Transverse colon (tissue), 4 donors: ENCODE results near the gene MAN2A1. TPM values are rescaled to one million over a fixed set of nuclear protein-coding genes. Genes with fewer than 3 reads are reported as not detected.
A peak's percentile ranks its signal among the peaks of the same experiment; 100 is the strongest.

Experiments
- DNase-seq: peaks from one replicate; pipeline ENCODE4 v3.0.0-alpha.2; 2019
- H3K27ac ChIP-seq, 4 donors: fragments of 200-600 bp; sonication (generic); 2 replicates each; pipeline ENCODE4 v1.5.1; 2016 to 2018; ENCODE audit warnings: inconsistent platforms in 4 of 4
- H3K27me3 ChIP-seq: fragments of 200-600 bp; sonication (generic); 2 replicates; pipeline ENCODE4 v1.5.1; 2017; ENCODE audit warnings: inconsistent platforms
- H3K36me3 ChIP-seq, 4 donors: fragments of 200-600 bp; sonication (generic); 2 replicates each; pipeline ENCODE4 v1.5.1; 2017 to 2019; ENCODE audit warnings: inconsistent platforms in 4 of 4
- H3K4me1 ChIP-seq, 4 donors: fragments of 200-600 bp; sonication (generic); 2 replicates each; pipeline ENCODE4 v1.5.1; 2017 to 2020; ENCODE audit warnings: inconsistent platforms in 4 of 4
- H3K4me3 ChIP-seq, 4 donors: fragments of 200-600 bp; sonication (generic); 1 replicate in 1 of 4; 2 replicates in 3 of 4; pipeline versions ENCODE4 v1.5.1 to v1.6.1; 2017 to 2019; ENCODE audit warnings: inconsistent platforms in 4 of 4
- H3K9me3 ChIP-seq, 2 donors: fragments of 200-600 bp; sonication (generic); 2 replicates each; pipeline ENCODE4 v1.5.1; 2017 to 2019; ENCODE audit warnings: inconsistent platforms in 2 of 2
- EP300 ChIP-seq: sonication (generic); formaldehyde crosslinking; IDR thresholded peaks from one replicate; pipeline ENCODE4 v1.6.1; 2017; ENCODE audit warnings: antibody characterized with exemption, low read depth
- POLR2A ChIP-seq: fragments of 450-650 bp; IDR thresholded peaks from one replicate; pipeline ENCODE4 v1.6.1; 2016; ENCODE audit warnings: antibody characterized with exemption, mild to moderate bottlenecking, moderate library complexity
- POLR2AphosphoS5 ChIP-seq, 3 donors: sonication (generic); formaldehyde crosslinking; IDR thresholded peaks; one replicate each; pipeline ENCODE4 v1.6.1; 2016; ENCODE audit warnings: antibody characterized with exemption in 3 of 3
- WGBS, 2 donors: methylation state at CpG; one replicate each; pipeline ENCODE4 v1.1.5; 2018; ENCODE audit warnings: low coverage in 1 of 2; 5-methylcytosine and 5-hydroxymethylcytosine counted together
- in situ Hi-C, 4 donors: fragments of 200-750 bp; cut with MboI; loops; one replicate each; pipeline versions ENCODE4 v1.15.0 to v1.15.1; 2017; ENCODE audit warnings: low sequenced_read_pairs in 3 of 4, low pct_ligation_motif_present in 1 of 4, low pct_unique_long_range_greater_than_20kb in 1 of 4
- intact Hi-C: fragments of 100-400 bp; cut with DNase I; formaldehyde crosslinking; loops from one replicate; pipeline ENCODE4 v1.15.1; 2023; ENCODE audit warnings: low total_unique reads
- total RNA-seq, 4 donors: library from RNA; depleted of rRNA; stranded (reverse); fragments of >200 nt; gene quantifications; one replicate each; pipeline ENCODE4 v1.1.0, GENCODE V29; 2016
- TF ChIP-seq, protein P1 (sequence below), 5 experiments: fragments of 200-600 bp in 3 of 5; fragments of 450-650 bp in 2 of 5; sonication (generic) in 3 of 5; IDR thresholded peaks; 1 replicate in 2 of 5; 2 replicates in 3 of 5; pipeline ENCODE4 v1.5.1; 2016 to 2017; ENCODE audit warnings: antibody characterized with exemption in 5 of 5, inconsistent platforms in 3 of 5, mild to moderate bottlenecking in 2 of 5, moderate library complexity in 1 of 5

Gene MAN2A1
- total RNA-seq, 4 donors from 2014 or later = 39.2 to 95.3 (median 70.4) TPM

DNA sequence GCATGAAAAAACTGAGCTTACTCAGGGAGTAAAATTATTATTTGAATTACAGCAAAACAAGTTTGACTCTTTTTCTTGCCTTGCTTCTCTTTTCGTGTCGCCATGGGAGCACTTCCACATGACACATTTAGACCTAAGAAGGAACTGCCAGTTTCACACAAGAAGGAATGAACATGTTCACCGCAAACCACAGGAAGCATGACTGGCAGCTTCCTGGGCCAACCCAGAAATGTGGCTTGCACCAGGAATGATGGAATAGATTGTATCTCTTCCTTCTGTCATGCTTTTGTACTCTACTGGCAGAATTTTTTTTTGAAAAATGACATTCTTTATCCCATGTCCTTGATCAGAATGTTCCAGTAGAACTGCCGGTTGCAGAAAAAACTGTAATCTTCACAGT, 32.9 kb upstream of the MAN2A1 start:
- 65 to 79% methylated on average over 4 of the region's 4 CpGs for WGBS, 2 donors
- Histone ChIP-seq H3K9me3 (no peaks in the 10 kb centered on the region), H3K4me1 (peaks cover 0 to 3% (median 0%) of the 10 kb centered on the region in 4 donors), H3K27ac (no peak overlapping the region), H3K27me3 (no peaks in the 10 kb centered on the region), H3K4me3 (no peak overlapping the region), H3K36me3 (no peaks in the 10 kb centered on the region)
- in situ Hi-C loops (no loop called here), intact Hi-C loops (no loop called here)
- DNase-seq = peak; percentile 32
- no peak for TF ChIP-seq EP300
- TF ChIP-seq POLR2AphosphoS5 (IDR thresholded peaks at IDR 0.05) = no peak
- no peak for TF ChIP-seq POLR2A
- TF ChIP-seq, protein P1, sequence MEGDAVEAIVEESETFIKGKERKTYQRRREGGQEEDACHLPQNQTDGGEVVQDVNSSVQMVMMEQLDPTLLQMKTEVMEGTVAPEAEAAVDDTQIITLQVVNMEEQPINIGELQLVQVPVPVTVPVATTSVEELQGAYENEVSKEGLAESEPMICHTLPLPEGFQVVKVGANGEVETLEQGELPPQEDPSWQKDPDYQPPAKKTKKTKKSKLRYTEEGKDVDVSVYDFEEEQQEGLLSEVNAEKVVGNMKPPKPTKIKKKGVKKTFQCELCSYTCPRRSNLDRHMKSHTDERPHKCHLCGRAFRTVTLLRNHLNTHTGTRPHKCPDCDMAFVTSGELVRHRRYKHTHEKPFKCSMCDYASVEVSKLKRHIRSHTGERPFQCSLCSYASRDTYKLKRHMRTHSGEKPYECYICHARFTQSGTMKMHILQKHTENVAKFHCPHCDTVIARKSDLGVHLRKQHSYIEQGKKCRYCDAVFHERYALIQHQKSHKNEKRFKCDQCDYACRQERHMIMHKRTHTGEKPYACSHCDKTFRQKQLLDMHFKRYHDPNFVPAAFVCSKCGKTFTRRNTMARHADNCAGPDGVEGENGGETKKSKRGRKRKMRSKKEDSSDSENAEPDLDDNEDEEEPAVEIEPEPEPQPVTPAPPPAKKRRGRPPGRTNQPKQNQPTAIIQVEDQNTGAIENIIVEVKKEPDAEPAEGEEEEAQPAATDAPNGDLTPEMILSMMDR (IDR thresholded peaks at IDR 0.05) = no peak

DNA sequence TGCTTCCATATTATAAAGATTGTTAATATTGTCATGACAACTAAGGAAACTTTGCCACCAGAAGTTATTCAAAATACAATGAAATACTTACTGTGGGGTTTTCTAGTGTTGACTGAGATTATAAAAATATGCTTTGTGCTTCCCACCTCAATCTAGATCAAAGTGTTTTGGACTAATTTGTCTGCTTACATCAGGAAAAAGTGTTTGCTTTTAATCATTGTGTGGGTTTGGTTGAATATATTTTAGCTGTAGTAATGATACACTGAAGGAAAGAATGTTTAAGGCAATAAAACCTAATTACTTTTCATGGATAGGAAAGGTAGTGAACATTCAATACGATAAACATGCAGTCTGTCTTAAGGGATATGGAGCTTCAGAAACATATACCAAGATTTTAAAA, 29.8 kb upstream of the MAN2A1 start:
- WGBS, 2 donors = 30 to 51% methylated on average over 1 of the region's 1 CpG
- TF ChIP-seq, protein P1 (IDR thresholded peaks at IDR 0.05) = no peak
- TF ChIP-seq POLR2A (no peak), EP300 (no peak), POLR2AphosphoS5 (IDR thresholded peaks at IDR 0.05) (no peak)
- DNase-seq = no peak
- no peaks in the 10 kb centered on the region for H3K36me3 ChIP-seq
- H3K4me1 ChIP-seq = peaks cover 0 to 3% (median 0%) of the 10 kb centered on the region in 4 donors
- H3K27me3 ChIP-seq = no peaks in the 10 kb centered on the region
- H3K27ac ChIP-seq = no peak overlapping the region
- no peak overlapping the region for H3K4me3 ChIP-seq
- H3K9me3 ChIP-seq = no peaks in the 10 kb centered on the region
- in situ Hi-C loops = no loop called here
- intact Hi-C loops = no loop called here

DNA sequence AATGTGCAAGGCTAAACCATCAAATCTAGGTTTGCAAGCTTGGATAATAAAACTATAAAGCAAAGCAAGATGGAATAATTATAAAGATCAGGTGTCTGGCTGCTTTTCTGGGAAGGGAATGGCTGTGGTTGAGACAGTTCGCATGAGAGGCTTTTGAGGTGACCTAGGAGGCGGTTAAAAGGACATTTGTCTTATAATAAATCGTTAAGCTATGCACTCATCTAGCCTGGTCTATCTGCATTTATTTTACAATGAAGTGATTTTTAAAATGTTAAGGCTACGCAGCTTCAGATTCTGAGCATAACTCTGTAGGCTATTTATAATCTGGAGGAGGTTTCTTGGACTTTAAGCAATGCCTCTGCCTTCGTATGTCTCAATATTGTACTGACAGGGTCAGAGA, 29.4 kb upstream of the MAN2A1 start:
- H3K36me3 ChIP-seq = no peaks in the 10 kb centered on the region
- 67% methylated on average over 5 of the region's 5 CpGs for WGBS, 2 donors
- no peaks in the 10 kb centered on the region for H3K9me3 ChIP-seq
- no peak overlapping the region for H3K27ac ChIP-seq
- intact Hi-C loops = no loop called here
- TF ChIP-seq POLR2A = no peak
- no peaks in the 10 kb centered on the region for H3K27me3 ChIP-seq
- in situ Hi-C loops = no loop called here
- H3K4me3 ChIP-seq = no peak overlapping the region
- peaks cover 0 to 3% (median 0%) of the 10 kb centered on the region in 4 donors for H3K4me1 ChIP-seq
- DNase-seq = no peak

DNA sequence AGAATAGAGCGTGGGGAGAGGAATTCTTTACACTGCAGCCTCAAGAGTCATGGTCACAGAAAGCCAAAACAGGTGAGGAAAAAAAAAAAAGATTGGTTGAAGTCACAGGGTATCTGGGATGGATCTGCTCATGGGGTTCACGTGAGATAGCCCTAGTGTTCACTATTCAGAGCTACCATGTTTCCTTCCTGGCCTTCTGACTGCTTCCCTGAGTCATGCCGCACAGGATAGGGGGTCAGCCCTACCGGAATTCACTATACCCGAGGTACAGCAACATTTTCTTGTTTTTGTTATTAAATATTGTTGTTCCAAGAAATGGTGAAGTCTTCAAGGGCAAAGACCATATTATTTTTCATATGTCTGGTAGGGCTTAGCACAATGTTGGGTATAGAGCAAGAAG, 21.5 kb upstream of the MAN2A1 start:
- Histone ChIP-seq H3K27ac (no peak overlapping the region), H3K4me3 (no peak overlapping the region), H3K9me3 (no peaks in the 10 kb centered on the region), H3K4me1 (no peaks in the 10 kb centered on the region), H3K27me3 (no peaks in the 10 kb centered on the region), H3K36me3 (no peaks in the 10 kb centered on the region)
- TF ChIP-seq POLR2A = no peak
- no peak for TF ChIP-seq POLR2AphosphoS5 (IDR thresholded peaks at IDR 0.05)
- TF ChIP-seq, protein P1 (IDR thresholded peaks at IDR 0.05) = no peak
- no peak for TF ChIP-seq EP300
- DNase-seq = no peak
- in situ Hi-C loops = no loop called here
- intact Hi-C loops = no loop called here
- 85% methylated on average over 5 of the region's 5 CpGs for WGBS, 2 donors

DNA sequence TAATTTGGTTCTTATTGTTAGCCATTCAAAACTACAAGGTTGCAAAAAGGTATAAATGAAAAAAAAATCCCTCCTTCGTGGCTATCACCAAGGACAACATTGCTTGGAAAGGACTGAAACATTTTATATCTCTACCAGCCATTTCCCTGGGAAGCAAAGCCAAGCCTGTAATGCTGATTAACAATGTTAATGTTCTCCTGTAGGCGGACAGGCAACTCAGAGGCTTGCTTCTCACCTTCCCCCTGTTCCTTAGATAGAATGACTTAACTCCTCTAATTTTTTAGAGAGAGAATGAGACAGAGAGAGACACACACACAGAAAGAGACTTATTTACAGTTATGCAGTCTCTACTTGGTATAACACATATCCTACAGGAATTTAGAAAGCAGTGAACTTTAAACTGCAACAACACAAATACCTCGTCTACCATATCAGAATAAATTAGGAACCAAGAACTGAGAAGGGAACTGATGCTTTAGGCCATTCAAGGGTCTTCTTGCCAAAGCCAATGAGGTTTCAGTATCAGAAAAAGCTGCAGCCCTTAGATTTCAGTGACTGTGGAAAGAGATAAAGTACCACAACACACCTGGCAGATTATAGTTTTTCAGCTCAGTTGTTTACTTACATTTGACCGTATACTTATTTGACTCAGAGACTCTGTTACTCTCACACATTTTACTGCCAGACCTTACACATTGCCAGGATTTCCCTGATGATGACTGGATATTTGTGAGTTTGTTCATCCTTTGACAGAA, 20.9 kb upstream of the MAN2A1 start:
- no peak for TF ChIP-seq POLR2AphosphoS5 (IDR thresholded peaks at IDR 0.05)
- TF ChIP-seq EP300 = no peak
- no peak for TF ChIP-seq POLR2A
- TF ChIP-seq, protein P1 (IDR thresholded peaks at IDR 0.05) = no peak
- in situ Hi-C loops (no loop called here), intact Hi-C loops (no loop called here)
- Histone ChIP-seq H3K4me1 (no peaks in the 10 kb centered on the region), H3K36me3 (no peaks in the 10 kb centered on the region), H3K27me3 (no peaks in the 10 kb centered on the region), H3K9me3 (no peaks in the 10 kb centered on the region), H3K27ac (no peak overlapping the region), H3K4me3 (no peak overlapping the region)
- WGBS, 2 donors = 61 to 69% methylated on average over 3 to 4 of the region's 4 CpGs
- no peak for DNase-seq
